ENCODE measurements around the gene LDHA. TPM values are rescaled to one million over a fixed set of nuclear protein-coding genes. Genes with fewer than 3 reads are reported as not detected.

Gene LDHA
- total RNA-seq, result 100 to 1,000 TPM; 403 to 946 (median 700) TPM

DNA sequence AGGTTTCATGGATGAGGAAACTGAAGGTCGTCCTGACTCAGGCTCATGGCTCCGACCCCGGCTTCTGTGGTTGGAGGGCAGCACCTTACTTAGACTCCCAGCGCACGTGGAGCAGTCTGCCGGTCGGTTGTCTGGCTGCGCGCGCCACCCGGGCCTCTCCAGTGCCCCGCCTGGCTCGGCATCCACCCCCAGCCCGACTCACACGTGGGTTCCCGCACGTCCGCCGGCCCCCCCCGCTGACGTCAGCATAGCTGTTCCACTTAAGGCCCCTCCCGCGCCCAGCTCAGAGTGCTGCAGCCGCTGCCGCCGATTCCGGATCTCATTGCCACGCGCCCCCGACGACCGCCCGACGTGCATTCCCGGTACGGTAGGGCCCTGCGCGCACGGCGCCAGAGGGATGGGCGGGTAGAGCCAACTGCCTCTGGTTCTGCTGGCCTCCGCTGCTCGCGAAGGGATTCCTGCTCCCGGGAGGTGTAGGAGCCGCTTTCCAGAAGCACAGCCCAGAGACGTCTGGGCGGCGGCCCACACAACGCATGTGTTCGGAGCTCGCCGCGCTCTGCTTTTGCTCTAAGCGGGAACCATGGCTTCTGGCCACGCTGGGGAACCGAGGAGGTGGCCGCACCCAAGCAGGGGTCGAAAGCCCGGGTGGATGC is at the start of gene LDHA:
TSS of gene LDHA (plus strand) at position 289 of the 653 bp plus-strand sequence. CDS start 2,280 bp downstream, outside the sequence.
- peak; percentile 96 for DNase-seq (ENCODE audit: low spot score)
- peak; percentile 87 for ATAC-seq (ENCODE audit: low FRiP score)
- TF ChIP-seq, protein P1, sequence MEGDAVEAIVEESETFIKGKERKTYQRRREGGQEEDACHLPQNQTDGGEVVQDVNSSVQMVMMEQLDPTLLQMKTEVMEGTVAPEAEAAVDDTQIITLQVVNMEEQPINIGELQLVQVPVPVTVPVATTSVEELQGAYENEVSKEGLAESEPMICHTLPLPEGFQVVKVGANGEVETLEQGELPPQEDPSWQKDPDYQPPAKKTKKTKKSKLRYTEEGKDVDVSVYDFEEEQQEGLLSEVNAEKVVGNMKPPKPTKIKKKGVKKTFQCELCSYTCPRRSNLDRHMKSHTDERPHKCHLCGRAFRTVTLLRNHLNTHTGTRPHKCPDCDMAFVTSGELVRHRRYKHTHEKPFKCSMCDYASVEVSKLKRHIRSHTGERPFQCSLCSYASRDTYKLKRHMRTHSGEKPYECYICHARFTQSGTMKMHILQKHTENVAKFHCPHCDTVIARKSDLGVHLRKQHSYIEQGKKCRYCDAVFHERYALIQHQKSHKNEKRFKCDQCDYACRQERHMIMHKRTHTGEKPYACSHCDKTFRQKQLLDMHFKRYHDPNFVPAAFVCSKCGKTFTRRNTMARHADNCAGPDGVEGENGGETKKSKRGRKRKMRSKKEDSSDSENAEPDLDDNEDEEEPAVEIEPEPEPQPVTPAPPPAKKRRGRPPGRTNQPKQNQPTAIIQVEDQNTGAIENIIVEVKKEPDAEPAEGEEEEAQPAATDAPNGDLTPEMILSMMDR (IDR thresholded peaks at IDR 0.05), result no peak

DNA sequence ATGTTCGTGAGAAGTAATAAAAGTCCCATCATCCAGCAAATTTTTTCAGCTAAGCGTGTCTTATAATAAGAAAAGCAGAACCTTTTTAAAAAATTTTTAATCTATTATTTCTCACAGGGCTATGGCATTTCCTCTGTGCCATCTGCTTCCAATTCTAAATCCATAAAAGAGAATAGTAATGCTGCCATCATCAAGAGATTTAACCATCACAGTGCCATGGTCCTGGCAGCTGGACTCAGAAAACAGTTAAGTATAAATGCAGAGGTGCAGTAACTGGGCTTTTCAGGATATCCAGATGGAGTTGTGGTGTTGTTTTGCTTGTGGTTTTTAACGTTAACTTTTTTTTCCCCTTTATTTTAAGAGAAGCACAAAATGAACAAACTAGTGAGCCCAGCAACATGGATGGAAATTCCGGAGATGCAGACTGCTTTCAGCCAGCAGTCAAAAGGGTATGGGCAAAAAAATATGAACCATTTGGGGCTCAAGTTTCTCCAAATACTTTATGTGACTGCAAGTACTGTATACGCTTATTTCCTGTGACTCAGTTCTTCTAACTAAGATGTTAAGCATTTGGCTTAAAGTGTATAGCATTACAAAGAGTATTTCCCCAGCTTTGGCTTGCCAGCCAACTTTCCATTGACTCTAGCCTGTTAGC is 46.8 kb upstream of the LDHA start:
- TF ChIP-seq, protein P1 (IDR thresholded peaks at IDR 0.05), result no peak
- DNase-seq (ENCODE audit: low spot score), result no peak
- ATAC-seq (ENCODE audit: low FRiP score), result no peak

DNA sequence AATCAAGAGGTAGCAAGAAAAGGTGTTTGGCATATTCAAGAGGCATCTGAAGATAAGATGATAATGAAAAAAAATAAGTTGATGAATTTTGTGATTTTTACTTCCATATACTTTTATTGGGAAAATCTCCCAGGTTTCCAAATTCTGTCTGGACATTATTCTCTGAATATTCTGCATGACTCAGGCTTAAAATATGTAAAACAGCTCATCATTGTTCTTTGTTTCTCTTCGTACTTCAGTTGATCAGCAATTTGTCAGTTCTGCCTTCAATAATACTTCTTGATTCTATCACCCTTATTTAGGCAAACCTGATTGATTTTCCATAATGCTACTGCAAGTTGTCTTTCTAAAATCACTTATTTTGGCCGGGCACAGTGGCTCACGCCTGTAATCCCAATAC is 41.8 kb upstream of the LDHA start:
- DNase-seq (ENCODE audit: low spot score) (no peak), ATAC-seq (ENCODE audit: low FRiP score) (no peak)
- TF ChIP-seq, protein P1 (IDR thresholded peaks at IDR 0.05), result no peak

DNA sequence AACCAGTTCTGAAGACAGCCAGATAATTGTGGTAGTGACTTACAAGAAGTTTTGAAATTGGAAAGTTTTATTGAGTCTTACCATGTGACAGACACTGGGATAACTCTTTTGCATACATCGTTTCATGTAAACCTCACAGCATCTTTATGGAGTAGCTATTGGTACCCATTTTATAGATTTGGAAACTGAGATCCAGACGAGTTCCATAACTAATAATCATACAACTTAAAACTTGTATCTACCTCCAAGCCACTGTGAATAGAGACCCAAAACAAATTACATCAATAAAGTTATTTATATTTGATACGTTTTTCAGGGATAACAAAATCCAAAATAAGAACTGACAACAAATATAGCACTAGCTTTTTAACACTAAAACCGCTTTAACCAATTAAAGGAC is 35.7 kb upstream of the LDHA start:
- TF ChIP-seq, protein P1 (IDR thresholded peaks at IDR 0.05), result no peak
- ATAC-seq (ENCODE audit: low FRiP score), result no peak
- DNase-seq (ENCODE audit: low spot score), result no peak

DNA sequence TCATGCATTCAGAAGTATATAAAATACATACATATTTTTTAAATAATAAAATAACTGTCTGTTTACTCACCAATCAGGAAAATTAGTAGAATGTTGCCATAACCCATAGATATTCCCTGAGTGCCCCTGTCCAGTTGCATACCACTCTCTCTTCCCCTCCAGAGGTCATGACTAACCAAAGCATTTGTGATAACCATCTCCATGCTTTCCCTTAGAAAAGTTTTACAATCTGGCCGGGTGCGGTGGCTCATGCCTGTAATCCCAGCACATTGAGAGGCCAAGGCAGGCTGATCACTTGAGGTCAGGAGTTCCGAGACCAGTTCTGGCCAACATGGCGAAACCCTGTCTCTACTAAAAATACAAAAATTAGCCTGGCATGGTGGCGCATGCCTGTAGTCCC is 33.2 kb upstream of the LDHA start:
- ATAC-seq (ENCODE audit: low FRiP score) (no peak), DNase-seq (ENCODE audit: low spot score) (no peak)
- TF ChIP-seq, protein P1 (IDR thresholded peaks at IDR 0.05), result no peak

DNA sequence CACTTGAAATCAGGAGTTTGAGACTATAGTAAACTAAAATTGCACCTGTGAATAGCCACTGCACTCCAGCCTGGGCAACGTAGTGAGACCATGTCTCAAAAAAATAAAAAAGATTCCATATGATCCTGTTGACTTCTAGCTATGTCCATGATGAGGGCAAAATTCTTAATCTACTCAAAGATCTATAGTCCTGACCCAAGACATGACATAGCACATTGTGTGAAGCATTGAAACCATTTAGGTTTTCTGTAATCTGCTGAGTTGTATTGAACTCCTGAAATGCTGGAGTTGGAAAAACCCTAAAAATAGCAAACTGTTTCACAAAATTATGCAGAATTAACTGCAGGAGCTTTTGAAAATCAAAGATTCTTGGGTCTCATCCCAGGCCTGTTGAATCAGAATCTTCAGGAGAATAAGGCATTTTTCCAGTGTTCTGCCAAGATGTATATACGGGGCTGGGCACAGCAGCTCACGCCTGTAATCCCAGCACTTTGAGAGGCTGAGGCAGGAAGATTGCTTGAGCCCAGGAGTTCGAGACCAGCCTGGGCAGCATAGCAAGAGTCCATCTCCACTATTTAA is 29.8 kb upstream of the LDHA start:
- no peak for DNase-seq (ENCODE audit: low spot score)
- TF ChIP-seq, protein P1 (IDR thresholded peaks at IDR 0.05), result no peak
- no peak for ATAC-seq (ENCODE audit: low FRiP score)
